CD4-positive, alpha-beta T cell treated with Interleukin-4 for 1 hour (primary cell): Measurements from ENCODE around the gene CDC20.
"Not testable (repeated sequence)": the region's sequence is repeated elsewhere in the genome, so short reads cannot be mapped to it uniquely, and the experiment has no call there.

Experiments
- DNase-seq, 2 donors: peaks; one replicate each; pipeline ENCODE4 v3.0.0-alpha.2; 2020 to 2022

Gene CDC20

DNA sequence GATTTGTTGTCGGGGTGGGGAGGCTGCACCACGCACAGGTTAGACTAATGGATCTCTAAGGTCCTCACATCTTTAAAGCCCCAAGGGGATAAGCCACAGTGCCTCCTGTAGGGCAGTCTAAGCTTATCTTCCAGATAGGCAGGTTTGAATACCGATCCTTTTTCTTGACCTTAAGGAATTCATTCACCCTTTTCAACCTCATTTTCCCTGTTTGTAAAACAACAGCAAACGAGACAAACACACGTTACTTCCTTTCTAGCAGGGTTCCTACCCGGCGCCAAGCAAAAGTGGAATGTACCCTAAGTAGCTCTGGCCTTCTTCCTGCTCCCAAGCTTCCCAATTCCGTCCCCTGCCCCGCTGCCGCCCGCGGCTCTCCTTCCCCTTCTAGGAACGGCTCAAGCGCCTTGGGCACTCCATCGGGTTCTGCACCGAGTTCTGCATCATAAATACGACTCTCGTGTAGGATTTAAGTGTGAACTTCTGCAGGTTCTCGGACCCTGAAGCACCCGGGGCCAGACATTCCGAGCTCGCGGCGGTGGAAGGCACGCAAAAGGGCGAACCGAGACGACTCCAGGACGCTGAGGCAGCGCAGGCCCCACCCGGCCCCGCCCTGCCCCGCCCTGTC lies 548 bp upstream of the CDC20 start:
- DNase-seq, result peak in 1 of 2 donors; percentile 22

DNA sequence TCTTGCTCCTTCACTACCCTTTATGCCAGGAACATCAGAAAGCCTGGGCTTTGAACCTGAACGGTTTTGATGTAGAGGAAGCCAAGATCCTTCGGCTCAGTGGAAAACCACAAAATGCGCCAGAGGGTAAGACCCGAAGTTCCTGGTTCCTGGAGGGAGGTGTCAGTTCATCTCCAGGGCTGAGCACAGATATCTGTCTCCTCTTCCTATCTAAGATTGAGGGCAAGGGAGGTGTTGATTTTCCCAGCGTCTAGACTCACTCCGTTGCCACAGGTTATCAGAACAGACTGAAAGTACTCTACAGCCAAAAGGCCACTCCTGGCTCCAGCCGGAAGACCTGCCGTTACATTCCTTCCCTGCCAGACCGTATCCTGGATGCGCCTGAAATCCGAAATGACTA lies 915 bp downstream of the CDC20 start:
- no peak for DNase-seq

DNA sequence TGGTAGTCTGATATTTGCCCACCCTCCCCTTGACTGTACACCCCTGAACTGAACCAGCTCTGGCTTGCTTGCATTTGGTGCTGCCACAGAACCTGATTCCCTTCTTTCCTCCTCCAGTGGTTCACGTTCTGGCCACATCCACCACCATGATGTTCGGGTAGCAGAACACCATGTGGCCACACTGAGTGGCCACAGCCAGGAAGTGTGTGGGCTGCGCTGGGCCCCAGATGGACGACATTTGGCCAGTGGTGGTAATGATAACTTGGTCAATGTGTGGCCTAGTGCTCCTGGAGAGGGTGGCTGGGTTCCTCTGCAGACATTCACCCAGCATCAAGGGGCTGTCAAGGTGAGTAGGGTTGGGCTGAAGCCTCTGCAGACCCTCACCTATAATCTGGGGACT lies 1.8 kb downstream of the CDC20 start:
- DNase-seq, result no peak

DNA sequence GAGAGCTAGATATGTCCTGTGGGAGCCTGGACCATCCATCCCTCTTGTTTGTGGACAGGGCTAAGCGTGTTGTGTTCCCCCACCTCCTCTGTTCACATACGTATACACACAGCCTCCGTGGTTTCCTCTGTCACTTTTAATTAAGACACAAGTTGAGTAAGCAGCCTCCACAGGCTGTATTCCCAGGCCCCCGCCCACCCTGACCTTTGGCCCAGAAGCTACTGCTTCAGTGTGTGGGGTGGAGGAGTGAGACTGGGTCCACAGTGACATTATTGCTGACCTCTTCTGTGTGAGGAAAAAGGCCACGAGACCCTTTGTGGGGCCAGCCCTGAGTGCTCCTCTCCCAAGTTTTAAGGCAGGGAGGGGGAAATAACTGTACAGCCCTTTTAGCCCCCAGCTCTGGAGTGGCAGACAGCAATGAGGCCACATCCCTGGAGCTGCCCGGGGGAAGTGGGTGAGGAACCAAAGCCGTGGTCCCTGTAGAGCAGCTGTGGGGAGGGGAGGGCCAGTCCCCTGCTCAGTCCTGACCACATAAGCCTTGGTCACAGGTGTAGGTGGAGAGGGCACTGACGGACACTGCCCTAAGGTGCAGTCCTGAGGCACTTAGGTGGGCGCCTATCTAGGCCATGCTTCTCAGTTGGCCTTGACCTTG lies 4.6 kb downstream of the CDC20 start:
- DNase-seq, result no peak

DNA sequence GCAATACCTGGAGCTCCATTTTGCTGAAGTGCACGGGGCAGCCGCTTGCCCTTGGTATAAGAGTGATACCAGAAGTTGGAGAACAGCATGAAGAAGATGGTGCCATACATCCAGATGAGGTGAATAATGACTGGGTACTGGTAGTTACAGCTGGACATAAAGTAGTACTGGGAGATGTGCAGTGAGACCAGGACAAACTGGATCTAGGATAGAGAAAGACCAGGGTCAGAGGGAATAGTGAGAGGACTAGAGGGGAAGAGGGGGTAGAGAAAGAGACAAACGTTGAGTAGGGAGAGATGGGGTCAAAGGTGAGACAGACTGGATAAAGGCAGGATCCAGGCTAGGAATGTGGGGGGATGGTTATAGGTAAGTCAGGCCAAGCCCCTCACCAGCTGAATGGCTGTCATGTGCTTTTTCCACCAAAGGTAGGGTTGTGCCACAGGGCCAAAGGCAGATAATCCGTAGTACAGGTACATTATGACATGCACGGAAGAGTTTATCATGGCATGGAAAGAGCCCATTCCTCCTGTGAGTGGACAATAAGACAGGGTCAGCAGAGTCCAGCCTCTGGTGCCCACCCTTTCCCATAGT lies 5.2 kb downstream of the CDC20 start:
- DNase-seq, result no peak

DNA sequence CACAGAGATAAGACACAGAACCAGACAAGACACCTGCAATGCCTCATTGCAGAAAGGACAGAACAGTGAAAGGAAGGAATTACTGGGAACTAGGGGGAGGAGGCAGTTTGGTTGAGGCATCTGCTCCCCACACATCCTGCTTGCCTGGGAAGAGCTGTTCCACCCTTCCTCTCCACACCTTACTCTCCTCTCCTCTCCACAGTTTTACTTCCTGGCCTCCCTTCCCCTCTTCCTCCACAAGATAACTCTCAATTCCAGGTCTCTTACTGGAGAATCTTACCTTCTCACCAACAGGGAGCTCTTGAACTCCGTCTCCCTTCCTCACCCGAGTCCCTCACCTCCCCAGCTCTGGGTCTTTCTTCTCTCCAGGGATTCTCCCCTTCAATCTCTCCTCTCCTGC lies 6.9 kb downstream of the CDC20 start:
- DNase-seq, result no peak

DNA sequence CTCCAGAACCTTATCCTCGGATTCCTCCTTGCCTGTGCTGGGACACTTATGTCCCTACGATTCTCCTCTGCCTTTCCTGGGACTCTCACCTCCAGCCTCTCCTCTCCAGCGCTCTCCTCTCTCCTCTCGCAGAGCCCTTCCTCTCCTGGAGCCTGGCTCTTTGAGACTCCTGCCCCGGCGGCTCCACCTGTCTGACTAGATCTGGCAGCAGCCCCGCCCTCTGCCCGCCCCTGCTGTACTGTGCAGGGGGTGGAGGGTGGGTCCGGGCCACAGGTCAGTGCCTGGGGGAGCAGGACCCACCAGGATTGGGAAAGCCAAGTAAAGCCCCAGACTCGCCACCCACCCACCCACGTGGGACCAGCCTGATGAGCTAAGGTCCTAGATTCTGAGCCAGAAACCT lies 7.4 kb downstream of the CDC20 start:
- no peak for DNase-seq

DNA sequence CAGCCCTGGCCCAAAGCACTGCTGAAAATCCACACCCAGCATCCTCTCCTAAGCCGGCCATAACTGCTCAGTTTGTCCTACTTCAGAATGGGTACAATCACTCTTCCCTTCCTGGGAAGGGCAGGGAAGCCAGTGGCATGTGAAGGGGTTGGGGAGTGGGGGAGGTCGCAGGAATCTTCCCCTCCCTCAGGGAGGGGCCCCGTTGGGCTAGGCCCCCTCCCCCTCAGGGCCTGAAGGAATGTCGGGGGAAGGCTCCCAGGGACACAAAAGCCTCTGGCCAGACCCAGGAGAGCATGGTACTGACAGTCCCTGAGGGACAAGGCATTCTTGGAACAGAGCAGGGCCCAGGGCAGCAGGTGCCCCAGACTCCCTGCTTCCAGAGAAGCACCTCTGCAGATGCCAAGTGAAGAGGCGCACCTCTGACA lies 7.8 kb downstream of the CDC20 start:
- no peak for DNase-seq

DNA sequence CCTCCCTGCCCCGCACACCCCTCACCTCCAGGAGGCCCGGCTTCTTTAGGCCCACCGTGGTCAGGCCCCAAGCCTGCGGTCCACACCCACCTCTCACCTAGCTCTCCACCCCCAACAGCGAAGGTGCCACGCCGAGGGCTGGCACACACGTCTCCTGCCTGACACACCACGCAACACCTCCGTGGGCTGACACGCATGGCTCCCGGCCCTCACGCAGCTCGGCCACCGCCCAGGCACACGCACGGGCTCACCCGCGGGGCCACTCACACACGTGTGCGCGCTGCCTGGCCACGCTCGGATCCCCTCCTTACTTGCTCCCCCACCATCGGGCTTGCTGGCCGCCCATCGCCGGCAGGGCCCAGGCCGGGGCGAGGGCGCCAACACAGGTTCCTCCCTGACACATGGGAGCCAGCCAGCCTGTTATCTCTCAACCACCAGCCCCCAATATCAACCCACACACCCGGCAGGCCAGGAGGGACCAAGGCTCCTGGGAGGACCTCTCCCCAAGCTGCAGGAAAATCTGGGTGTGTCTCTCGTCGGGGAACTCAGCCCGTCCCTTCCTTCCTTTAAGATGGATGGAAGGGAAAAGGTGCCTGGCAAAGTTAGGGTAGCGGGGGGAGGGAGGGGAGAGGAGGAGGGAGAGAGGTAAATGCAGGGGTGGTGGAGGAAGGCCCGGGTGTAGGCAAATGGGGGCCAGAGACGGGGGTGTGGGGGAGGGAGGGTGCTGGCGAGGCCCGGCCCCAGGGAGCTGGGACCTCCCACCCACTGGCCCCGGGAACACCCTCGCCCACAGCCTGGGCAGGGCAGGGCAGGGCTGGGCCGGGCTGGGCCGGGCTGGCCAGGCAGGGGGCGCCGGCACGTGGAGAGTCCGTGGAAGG lies 8.5 kb downstream of the CDC20 start:
- peak in 1 of 2 donors; percentile 24 for DNase-seq

DNA sequence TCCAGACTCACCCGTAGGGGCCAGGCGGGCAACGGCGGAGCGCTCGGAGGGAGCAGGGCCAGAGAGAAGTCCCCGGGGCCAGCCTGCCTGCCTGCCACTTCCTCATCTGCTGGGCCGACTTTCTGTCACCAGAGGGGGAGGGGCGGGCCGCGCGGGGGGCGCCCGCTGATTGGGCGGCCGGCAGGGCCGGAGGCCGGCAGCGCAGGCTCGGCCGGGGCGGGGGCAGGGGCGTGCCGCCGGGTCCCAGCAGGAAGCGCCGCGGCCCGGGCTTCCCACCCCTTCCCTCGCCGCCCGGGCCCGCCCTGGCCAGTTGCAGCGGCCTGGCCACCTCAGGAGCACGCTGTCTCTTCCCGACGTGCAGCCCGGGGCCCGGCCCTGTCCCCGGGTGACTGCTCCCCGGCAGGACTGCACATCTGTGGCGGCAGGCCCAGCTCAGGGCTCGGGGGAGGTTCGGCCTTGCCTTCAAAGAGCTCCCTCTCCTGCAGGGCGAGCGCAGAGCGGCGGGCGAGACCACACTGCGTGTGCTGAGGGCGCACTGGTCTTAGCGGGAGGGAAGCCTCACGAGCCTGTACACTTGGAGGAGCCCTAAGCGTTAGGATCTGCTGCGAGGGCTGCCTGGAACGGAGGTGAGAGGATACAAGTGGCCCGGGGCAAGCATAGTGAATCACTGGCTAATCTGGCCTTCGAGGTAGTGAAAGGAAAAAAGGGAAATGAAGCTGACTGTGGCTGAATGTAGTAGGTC lies 9.3 kb downstream of the CDC20 start, which contains the start of gene ELOVL1:
TSS of gene ELOVL1 (minus strand) at position 108 of the 742 bp plus-strand sequence. CDS start 2,402 bp downstream, outside the sequence.
- DNase-seq, result peak; percentile 86 to 90

DNA sequence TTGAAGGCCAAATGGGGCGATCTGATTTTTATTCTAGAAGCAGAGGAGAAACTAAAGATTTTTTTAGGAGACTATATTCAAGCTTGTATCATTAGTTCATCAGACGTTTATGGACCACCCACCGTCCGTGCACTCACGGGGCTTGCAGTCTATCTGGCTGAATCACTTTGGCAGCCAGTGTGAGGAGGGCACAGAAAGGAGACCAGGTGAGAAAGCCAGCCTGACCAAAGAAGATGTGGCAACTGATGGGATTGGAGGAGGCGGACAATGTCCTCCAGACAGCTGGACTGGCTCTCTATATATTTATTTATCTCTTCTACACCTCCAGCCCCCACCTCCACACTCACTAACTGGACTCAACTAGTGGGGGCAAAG lies 9.9 kb downstream of the CDC20 start:
- no peak for DNase-seq

DNA sequence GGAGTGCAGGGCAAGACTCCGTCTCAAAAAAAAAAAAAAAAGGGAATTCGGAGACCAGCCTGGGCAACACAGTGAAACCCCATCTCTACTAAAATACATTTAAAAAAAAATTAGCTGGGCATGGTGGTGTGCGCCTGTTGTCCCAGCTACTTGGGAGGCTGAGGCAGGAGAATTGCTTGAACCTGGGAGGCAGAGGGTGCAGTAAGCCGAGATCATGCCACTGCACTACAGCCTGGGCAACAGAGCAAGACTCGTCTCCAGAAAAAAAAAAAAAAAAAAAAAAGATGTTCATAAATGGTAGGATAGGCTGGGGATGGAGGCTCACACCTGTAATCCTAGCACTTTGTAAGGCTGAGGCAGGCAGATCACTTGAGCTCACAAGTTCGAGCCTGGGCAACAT lies 11.0 kb downstream of the CDC20 start:
- not testable (repeated sequence) for DNase-seq

DNA sequence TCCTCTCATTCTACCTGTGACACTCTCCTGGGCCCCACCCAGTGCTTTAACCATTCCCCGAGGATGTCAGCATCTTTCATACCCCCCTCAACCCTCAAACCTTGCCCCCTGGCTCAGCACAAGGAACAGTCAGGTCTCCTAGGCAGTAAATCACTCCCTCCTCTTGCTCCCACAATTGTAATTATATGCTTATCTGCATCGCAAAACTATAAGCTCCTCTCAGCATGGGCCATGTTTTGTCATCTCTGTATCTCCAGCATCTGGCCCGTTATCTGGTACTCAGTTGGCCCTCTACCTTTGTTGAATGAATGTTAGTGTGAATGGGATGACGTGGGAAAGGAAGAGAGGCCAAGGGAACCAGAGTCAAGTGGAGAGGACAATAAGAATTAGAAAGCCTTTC lies 11.8 kb downstream of the CDC20 start:
- DNase-seq, result no peak

DNA sequence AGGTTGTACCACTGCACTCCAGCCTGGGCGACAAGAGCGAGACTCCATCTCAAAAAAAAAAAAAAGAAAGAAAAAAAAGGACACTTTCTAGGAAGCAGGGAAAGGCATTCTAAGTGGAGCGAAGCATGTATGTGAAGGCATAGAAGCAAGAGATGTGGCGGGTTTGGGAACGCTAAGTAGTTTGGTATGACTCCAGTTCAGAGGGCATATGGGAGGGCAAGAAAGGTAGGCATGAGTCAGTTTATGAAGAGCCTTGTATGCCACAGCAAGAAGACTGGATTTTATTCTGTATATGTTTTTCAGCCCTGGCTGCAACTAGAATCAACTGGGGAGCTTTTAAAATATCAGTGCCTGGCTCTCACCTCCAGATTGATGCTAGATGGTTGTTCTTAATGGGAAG lies 13.4 kb downstream of the CDC20 start:
- no peak for DNase-seq

DNA sequence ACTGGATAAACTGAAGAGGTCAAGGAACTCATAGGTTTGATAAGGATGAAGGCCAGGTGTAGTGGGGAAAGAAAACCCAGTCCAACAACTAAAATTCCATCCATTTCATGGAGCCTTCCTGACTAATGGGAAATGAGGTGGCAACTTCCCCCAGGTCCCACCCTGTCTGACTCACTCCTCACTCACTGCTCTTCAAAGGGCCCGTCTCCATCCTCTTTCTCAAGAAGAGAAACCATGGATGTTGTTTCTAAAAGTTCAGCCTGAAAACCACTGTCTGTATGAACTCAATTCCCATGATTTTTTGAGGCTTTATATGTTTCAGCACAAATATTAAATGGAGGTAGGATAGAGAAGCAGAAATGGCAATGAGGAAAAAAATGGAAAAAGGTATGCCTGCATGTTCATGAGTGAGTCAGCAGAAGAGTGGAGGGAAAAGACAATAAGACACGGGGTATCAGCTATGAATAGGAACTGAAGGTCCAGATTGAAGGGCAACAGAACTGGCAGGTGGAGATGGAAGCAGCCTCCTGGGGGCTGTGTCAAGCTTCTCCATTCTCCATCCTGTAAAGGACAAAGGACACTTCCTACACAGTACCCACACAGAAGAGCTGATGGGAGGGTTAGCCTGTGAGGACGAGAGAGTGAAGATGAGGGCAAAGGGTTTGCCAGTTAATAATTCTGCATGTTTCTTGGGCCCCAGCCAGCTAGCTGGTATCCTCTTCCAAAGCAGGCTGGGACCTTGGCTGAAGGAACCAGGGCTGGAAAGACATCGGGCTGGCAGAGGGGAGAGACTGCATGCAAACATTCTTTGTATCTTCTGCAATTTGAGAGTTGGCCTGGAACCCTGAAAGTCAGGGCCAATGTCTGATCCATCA lies 14.5 kb downstream of the CDC20 start:
- DNase-seq, result no peak

DNA sequence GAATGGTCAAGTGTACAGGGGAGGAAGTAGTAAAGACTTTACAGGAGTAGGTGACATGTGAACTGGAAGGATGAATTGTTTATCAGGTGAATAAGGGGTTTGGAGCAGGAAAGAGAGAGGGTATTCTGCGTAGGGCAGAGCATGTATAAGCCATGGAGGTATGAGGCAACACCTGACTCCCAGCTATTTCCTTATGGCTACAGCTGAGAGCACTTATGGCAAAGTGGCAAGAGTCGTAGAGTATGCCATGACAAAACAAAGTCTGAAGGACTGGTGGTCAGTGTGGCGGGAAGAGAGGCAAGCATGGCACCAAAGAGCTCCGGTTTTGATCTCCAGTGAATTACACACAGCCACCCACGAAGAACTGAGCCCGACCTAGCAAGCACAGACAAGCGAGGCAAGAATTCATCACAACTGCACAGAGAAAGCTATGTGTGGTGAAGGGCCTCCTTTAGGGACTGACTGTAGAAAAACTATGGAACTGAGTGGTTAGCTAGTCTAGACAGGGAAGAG lies 18.0 kb downstream of the CDC20 start:
- DNase-seq, result no peak

DNA sequence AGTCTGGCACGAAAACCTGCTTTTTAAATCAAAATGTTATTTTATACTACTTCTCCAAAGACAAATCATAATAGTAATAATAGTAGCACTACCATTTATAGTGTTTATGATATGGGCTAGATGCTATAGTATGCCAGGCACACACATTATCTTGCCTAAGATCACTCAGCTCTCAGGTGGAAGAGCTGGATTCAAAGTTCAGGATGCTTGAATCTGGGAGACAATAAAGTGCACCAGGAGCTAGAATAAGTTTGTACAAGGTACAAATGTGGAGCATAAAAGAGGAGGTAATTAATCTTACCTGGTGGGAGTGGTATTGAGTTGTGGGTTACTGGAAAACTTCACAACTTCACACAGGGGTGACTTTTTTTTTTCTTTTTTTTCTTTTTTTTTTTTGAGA lies 19.1 kb downstream of the CDC20 start:
- no peak for DNase-seq

DNA sequence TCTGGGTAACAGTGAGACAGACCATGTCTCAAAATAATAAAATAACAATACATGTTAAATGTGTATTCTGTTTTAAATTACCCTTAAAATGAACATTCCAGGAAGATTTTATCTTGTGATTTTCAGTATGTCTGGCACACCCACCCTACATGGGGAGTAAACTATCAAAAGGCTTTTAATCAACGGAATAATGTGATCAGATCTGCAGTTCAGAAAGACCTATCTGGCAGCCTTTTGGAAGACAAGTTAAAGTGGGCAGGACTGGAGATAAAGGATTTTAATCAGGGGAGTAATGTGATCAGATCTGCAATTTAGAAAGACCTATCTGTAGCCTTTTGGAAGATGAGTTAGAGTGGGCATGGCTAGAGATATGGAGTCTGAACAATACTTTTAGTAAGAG lies 20.7 kb downstream of the CDC20 start:
- DNase-seq, result no peak

DNA sequence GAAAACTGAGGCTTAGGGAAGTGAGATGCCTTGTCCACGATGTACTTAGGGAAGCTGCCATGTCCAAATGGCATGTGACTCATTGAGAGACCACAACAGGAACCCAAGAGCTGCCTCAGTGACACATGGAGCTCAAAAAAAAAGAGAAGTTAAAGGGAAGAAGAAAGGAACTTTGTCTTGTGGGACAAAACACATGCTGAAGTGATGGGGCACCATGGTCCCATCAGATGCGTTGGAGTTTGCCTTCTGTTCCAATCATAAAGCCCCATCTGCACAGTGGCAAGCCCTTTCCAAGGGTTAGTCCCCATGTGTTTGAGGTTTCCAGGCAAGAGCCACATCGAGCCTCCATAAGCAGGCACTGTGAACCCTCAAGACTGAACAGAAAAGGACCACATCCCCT lies 22.8 kb downstream of the CDC20 start:
- DNase-seq, result peak in 1 of 2 donors; percentile 41

DNA sequence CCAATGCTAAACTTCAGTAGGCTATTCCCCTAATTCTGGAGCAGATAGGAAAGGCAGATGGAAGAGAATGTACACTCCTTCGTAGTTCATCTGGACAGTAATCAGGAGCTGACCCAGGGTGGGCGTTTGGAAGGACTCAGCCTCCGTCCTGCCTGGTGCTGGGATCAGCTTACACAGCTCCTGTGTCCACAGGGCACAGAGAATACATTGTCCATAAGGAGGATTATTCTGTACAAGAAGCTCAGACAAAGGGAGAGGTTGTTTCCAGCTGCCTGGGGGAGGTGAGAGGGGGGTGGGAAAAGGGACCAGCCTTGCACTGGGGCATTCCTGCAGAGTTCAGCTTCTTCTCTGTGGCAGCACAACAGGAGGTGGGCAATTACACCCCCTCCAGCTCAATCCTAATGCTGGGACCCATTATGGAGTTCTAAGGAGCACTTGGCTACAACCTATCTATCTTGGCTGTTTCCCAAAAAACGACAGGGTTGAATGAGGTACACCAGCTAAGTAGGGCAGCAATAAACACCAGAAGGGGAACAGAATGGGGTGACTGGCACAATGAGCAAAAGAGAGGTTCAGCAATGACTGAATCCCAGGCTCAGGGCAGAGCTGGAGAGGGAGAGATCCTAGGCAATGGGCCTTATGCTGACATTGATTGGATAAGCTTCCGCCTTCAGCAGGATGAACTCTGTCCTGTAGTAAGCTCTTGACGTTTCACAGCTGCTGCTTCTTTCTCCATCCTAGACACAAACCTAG lies 23.4 kb downstream of the CDC20 start:
- no peak for DNase-seq

DNA sequence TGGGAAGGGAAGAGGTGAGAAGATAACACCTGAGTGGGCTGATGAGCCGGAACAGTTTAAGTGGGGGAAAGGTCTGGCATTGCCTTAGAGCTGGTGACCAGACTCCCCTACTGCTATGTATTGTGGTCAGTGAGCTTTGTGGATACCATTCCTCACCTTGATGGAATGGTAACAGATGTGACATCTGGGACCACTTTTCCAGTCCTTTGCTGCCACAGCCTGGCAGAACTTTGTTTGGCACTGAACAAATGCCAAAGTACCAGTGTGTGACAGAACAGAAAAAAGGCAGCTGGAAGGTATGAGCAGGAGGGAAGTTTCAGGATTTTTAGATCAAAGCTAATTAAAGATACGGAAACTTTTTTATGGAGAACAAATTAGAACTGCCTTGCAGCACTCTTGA lies 24.7 kb downstream of the CDC20 start:
- DNase-seq, result peak in 1 of 2 donors; percentile 9
